ENCODE data around the gene FSHR. TPM values are rescaled to one million over a fixed set of nuclear protein-coding genes. Genes with fewer than 3 reads are reported as not detected.

Gene FSHR
- total RNA-seq, 1 donor from 2014 or later = not detected

DNA sequence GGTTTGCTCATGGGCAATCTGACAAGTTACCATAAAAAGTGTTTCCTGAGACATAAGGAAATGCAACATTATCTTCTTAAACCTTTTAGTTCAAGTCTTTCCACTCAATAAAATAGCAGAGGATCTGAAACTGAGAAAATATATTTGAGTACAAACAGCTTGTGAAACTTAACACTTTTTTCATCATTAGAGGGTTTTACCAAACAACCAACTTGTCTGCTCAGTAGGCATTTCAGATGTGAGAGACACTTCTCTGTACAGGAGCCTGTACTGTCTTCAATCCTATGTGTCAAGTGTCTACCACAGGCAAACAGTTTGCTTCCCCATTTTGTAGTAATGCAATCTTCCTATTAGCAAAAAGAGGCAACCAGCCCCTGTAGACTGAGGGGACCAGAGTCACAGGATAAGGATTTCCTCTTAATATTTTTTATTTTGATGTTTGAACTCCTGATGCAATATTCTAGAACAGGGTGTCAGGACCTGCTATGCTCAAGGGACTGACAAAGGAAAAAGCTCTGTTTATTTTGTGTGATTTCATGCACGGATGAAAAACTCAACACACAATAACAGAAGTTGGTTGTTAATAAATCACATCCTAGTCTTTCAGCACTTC, 239.7 kb downstream of the FSHR start:
- no peak overlapping the region for H3K4me3 Mint-ChIP-seq (ENCODE audit: unreplicated experiment)
- TF ChIP-seq, protein P1, sequence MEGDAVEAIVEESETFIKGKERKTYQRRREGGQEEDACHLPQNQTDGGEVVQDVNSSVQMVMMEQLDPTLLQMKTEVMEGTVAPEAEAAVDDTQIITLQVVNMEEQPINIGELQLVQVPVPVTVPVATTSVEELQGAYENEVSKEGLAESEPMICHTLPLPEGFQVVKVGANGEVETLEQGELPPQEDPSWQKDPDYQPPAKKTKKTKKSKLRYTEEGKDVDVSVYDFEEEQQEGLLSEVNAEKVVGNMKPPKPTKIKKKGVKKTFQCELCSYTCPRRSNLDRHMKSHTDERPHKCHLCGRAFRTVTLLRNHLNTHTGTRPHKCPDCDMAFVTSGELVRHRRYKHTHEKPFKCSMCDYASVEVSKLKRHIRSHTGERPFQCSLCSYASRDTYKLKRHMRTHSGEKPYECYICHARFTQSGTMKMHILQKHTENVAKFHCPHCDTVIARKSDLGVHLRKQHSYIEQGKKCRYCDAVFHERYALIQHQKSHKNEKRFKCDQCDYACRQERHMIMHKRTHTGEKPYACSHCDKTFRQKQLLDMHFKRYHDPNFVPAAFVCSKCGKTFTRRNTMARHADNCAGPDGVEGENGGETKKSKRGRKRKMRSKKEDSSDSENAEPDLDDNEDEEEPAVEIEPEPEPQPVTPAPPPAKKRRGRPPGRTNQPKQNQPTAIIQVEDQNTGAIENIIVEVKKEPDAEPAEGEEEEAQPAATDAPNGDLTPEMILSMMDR (IDR thresholded peaks at IDR 0.05) = no peak
- H3K27me3 Mint-ChIP-seq (ENCODE audit: low read depth) = peaks cover 7% of the 10 kb centered on the region
- no peak for DNase-seq (ENCODE audit: low spot score)
- H3K27ac Mint-ChIP-seq (ENCODE audit: unreplicated experiment) = no peak overlapping the region
- no peaks in the 10 kb centered on the region for H3K4me1 Mint-ChIP-seq (ENCODE audit: low read depth)
- peaks cover 1% of the 10 kb centered on the region for H3K36me3 Mint-ChIP-seq (ENCODE audit: low read depth)
- H3K9me3 Mint-ChIP-seq (ENCODE audit: low read depth) = peaks cover 4% of the 10 kb centered on the region

Small RNA genes within 50 kb of the gene (microRNA-seq; reads per million reads assigned to microRNA genes)
- gene MIR548BA (ENCODE audit: borderline number of aligned reads) = not detected

Data from chondrocyte (in vitro differentiated cells).